GM18907 (cell line): ENCODE data around the gene CAMSAP1.
"Not testable (repeated sequence)": the region's sequence is repeated elsewhere in the genome, so short reads cannot be mapped to it uniquely, and the experiment has no call there.

ENCODE experiments used
- ATAC-seq: cut with Tn5 transposase; IDR thresholded peaks from one replicate; pipeline ENCODE4 v1.9.1; 2021; ENCODE audit warnings: mild to moderate bottlenecking, moderate library complexity; ENCODE audit not compliant: unreplicated experiment

The CAMSAP1 gene

GRCh38 chr9:135907431-135908092 is at the start of gene CAMSAP1:
Gene CAMSAP1 (minus strand): TSS chr9:135907546. CDS start chr9:135907159, 387 bp downstream.
- peak; percentile 71 for ATAC-seq

- ATAC-seq: no peak
Measured at GRCh38 chr9:135956802-135957174, 49.4 kb upstream of the CAMSAP1 start.

GRCh38 chr9:135955934-135956801 is 48.8 kb upstream of the CAMSAP1 start:
- no peak for ATAC-seq

GRCh38 chr9:135952664-135953206 is 45.4 kb upstream of the CAMSAP1 start:
- ATAC-seq: no peak

GRCh38 chr9:135951889-135952663 is 44.7 kb upstream of the CAMSAP1 start:
- ATAC-seq: no peak

DNA sequence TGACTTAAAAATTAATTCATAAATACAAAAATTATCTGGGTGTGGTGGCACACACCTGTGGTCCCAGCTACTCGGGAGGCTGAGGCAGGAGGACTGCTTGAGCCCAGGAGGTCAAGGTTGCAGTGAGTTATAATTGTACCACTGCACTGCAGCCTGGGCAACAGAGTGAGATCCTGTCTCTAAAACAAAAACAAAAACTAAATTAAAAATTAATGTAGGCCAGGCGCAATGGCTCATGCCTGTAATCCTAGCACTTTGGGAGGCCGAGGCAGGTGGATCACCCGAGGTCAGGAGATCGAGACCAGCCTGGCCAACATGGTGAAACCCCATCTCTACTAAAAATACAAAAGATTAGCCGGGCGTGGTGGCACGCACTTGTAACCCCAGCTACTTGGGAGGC is 44.0 kb upstream of the CAMSAP1 start:
- ATAC-seq: not testable (repeated sequence)

GRCh38 chr9:135950841-135951240 is 43.5 kb upstream of the CAMSAP1 start:
- ATAC-seq: not testable (repeated sequence)

DNA sequence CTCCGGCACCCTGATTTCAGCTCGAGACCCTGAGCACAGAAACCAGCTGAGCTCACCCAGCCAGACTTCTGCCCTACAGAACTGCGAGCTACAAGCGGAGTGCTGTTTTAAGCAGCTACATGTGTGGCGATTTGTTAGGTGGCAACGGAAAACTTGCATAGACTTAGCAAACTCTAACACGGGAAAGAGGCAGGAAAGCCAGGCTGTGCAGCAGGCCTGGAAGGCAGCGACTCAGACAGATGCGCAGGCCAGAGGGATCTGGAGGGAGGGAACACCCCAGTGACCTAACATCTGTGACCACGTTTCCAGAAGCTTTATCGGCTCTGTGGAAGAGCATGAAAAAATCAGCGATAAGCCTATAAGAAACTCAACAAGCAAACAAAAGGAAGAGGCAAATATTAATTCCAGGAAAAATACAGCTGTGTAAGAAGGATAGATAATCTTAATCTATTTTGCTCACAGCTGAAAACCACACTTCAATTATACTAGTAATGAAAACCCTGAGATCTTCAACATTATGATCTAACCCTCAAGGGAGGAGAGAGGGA is 42.9 kb upstream of the CAMSAP1 start:
- ATAC-seq: no peak

DNA sequence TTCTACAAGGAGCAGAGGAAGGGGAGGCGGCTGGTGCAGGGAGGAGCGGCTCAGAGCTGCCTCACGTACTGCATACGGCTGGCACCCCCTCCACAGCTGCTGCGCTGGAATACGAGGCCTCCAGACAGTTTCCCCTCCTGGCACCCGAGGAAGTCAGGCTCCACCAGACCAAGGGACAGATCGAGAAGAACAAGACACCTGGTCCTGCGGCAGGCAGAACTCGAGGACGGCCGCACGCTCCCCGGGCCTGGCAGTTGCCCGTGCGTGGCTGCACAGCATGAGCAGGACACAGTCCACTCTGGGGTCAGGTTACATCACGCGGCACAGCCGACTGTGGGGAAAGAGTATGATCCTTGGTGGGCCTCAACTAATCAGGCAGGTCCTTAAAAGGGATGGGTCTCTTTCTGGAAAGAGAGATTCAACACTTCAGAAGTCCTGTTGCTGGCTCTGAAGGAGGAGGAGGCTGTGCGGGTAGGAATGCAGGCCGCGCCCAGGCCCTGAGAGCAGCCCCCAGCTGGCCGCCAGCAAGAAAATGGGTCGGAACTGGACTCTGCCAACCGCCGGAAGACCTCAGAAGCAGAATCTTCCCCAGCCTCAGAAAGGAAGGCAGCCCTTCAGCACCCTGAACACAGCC is 42.3 kb upstream of the CAMSAP1 start:
- ATAC-seq: no peak

DNA sequence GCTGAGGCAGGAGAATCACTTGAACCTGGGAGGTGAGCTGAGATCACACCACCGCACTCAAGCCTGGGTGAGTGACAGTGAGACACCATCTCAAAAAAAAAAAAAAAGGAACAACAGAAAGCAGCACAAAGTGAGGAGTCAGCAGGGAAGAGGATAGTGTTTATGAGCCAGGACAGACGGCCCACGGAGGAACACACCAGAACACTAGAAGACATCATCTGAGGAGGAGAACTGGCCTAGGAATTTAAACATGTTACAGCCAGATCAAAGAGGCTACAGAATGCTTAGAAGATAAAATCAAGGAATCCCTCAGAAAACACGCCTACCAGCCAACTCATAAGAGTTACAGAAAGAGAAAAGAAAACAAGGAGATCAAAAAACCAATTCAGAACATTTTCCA is 41.6 kb upstream of the CAMSAP1 start:
- ATAC-seq: no peak

GRCh38 chr9:135948446-135948845 is 41.1 kb upstream of the CAMSAP1 start:
- ATAC-seq: no peak

DNA sequence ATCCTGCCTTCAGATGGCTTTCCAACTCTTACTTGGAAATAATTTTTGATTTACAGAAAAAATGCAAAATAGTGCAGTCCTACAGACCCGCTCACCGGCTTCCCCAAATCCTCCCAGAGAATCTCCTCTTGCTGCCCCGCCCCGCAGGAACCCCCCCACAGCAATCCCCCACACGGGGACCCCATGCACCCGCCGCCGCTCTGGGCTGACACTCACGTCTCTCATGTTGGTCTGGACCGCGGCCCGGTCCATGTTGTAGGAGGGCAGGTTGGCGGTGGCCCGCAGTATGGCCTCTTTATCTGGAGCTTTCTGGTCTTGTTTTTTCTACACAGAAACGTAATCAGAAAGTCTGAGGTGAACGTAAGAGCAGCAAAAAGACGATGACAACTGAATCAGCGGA is 40.2 kb upstream of the CAMSAP1 start:
- no peak for ATAC-seq

DNA sequence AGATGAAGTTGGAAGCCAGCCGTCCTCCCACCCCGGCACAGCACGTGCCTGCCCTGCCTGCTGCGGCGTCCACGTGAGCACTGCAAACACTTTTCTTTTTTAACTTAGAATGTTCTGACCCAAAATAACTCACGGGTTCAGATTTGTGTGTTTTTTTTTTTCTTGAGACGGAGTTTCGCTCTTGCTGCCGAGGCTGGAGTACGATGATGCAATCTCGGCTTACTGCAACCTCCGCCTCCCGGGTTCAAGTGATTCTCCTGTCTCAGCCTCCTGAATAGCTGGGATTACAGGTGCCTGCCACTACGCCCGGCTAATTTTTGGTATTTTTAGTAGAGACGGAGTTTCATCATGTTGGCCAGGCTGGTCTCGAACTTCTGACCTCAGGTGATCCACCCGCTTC is 39.8 kb upstream of the CAMSAP1 start:
- ATAC-seq: not testable (repeated sequence)

DNA sequence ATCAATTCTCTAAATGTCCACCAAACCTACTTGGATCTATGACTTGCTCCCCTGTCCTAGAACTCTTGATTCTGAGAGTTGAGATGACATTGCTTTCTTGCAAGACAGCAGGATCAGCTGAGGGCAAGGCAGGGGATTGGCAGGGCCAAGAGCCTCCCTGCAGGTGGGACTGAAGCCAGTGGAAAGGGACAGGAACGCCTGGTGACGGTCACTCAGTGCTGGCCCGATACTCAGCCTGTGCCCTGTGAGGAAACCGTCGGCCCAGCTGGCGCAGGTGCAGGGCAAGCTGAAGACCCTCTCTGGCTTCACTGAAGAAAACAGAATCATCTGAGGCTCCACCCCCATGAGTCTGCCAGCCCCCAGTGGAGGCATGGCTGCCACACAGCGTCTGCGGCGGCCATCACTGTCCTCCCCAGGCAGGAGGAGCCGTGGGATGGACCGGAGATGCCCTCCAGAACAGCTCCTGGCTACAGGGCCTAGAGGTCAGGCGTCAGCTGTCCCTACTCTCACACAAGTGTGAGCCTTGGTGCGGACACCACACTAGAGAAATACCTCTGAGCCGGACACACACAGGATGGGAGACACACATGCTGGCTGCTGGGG is 39.1 kb upstream of the CAMSAP1 start:
- ATAC-seq: no peak

DNA sequence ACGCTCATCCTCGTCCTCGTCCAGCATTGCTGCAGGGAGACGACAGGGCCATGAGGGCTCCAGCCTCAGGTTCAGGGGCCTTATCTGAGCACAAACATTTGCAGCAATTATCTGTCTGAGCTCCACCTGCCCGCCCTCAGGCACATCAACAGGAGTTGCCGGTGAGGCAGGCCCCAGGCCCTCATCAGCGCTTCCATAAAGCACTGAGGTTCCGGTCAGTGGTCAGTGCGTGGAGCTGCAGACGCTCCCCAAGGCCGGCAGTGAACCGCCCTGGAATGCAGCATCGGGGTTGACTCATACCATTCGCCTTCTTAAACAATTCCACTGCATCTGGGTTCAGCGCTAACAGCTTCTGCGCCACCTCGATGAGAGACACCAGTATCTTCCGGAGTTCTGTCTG is 38.6 kb upstream of the CAMSAP1 start:
- ATAC-seq: no peak

GRCh38 chr9:135944444-135945252 is 37.3 kb upstream of the CAMSAP1 start:
- no peak for ATAC-seq

- not testable (repeated sequence) for ATAC-seq
Measured at GRCh38 chr9:135943604-135944003, 36.3 kb upstream of the CAMSAP1 start.

GRCh38 chr9:135941288-135941995 is 34.1 kb upstream of the CAMSAP1 start:
- ATAC-seq: no peak
